Midbrain (tissue), 1 donor: ENCODE results near the gene IER2.
A peak's percentile ranks its signal among the peaks of the same experiment; 100 is the strongest.
"Not testable (repeated sequence)": the region's sequence is repeated elsewhere in the genome, so short reads cannot be mapped to it uniquely, and the experiment has no call there.

ENCODE experiments used
- DNase-seq: peaks from one replicate; lab custom pipeline; 2025; lab: John Stamatoyannopoulos, UW

The IER2 gene

DNA sequence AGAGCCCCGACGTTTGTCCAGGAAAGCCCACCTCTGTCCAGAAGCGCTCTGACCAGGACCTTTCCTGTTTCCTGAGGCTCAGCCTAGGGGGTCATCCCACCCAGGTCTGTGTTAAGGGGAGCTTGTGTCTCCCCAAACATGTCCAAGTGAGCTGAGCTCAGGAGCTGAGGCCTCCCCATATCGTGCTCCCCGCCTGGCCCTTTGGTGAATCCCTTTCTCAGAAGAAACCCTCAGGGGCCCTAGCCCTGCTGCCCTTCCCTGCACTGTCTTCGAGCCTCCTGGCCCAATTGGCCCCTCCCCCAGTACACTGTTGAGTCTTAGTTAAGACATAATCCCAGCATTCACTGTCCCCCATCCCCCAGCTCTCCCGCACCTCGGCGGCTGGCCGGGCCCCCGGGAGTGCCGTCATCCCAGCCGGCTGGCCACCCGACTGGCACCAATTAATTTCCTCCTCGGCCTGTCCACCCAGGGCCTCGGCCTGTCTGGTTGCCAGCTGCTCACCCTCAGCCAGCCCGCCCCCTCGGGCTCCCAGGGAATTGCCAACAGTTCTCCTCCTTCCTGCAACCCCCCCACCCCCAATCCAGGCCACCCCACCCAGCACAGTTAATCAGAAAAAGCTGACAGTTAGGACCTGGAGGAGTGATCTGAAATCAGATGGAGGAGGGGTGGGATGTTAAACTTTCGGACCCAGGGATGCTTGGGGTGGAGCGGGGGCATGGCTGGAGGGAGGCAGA lies 13.6 kb downstream of the IER2 start:
- DNase-seq = no peak

DNA sequence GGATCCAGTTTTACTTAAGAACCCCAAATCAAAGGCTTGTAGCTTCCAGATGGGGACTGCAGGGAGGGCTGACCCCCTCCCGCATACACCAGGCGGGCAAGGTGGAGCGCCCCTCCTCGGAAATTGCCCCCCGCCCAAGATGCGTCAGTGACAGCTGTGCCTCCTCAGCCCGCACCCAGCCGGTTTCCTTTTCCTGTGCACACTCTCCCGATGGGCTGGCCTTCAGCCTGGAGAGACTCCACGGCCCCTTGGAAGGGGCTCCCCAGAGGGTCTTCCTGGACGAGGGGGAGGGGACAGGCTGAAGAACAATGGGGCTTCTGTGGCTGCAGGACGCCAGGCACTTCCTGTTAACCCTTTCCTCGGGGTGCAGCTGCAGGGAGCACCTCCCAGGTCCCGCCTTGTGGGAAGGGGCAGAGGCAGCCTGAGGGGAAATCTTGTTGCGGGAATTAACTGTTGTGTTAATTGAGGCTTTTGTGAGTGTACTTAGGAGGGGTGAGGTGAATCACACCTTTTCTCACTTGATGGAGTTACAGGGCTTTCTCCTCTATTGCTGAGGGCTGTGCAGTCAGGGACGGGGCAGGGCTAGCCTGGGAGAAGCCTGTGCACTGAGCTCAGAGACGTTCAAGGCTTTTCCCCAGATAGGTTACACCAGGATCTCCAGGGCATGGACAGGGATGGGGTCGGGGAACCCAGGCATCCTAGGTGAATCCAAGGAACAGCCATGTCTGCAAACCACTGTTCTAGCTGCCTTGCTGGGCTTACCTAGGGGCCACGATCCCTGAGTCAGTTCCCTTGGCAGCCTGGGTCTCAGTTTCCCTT lies 14.3 kb downstream of the IER2 start:
- no peak for DNase-seq

DNA sequence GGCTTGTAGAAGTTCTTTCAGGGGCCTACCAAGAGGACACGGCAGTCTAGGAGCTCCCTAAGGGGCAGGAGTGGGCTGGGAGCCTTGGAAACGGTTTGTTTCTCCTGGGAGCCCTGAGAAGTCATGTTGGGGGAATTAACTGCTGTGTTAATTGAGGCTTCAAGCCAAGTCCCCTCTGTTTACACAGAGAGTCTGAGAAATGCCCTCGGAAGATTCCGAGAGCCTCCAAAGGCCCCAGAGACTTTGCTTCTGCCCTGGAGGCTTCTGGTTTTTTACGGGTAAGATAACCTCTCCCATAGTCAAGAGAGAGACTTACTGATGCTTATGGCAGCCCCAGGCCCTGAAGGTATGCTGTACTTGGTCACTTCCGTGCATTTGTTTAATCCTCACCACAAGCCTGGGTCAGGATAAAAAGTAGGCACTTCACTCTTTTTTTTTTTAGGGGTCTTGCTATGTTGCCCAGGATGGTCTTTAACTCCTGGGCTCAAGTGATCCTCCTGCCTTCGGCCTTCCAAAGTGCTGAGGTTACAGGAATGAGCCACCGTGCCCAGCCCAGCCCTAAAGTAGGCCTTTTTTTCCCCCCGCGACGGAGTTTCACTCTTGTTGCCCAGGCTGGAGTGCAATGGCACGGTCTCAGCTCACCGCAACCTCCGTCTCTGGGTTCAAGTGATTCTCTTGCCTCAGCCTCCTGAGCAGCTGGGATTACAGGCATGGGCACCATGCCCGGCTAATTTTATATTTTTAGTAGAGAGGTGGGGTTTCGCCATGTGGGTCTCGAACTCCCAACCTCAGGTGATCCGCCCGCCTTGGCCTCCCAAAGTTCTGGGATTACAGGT lies 15.2 kb downstream of the IER2 start:
- no peak for DNase-seq

- not testable (repeated sequence) for DNase-seq
These were observed 15.9 kb downstream of the IER2 start for GRCh38 chr19:13166151-13166550.

DNA sequence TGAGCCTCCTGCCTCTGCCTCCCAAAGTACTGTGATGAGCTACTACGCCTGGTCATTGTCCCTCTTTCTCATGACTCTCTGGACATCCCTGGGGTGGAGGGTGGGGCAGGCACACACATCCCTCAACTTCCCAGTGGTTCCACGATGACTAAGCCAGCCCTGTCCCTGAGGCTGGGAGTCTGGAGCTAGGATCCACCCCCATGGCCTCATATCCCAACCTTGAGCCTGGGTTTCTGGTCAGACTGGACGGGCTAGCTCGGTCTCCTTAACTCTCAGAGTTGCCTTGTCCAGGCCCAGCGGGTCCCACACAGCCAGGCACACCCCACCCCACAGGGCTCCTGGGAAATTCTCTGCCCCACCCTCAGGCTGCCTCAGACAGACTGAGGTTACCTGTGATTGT lies 19.6 kb downstream of the IER2 start:
- no peak for DNase-seq

DNA sequence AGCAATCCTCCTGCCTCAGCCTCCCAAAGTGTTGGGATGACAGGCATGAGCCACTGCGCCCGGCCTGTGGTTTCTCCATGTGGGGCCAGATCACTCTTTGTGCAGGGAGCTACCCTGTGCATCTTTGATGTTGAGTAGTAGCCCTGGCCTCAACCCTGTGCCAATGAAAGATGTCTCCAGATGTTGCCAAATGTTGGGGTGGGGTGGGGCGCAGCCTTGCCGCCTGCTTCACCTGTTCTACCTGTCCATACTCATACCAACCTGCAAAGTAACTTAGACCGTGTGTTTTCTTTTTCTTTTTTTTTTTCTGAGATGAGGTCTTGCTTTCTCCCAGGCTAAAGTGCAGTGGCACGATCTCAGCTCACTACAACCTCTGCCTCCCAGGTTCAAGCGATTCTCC lies 20.9 kb downstream of the IER2 start:
- no peak for DNase-seq

GRCh38 chr19:13172346-13173138 lies 22.3 kb downstream of the IER2 start:
- peak; percentile 32 for DNase-seq

- DNase-seq = no peak
These were observed 23.0 kb downstream of the IER2 start for GRCh38 chr19:13173139-13173737.

GRCh38 chr19:13176345-13176744 lies 26.1 kb downstream of the IER2 start:
- no peak for DNase-seq

DNA sequence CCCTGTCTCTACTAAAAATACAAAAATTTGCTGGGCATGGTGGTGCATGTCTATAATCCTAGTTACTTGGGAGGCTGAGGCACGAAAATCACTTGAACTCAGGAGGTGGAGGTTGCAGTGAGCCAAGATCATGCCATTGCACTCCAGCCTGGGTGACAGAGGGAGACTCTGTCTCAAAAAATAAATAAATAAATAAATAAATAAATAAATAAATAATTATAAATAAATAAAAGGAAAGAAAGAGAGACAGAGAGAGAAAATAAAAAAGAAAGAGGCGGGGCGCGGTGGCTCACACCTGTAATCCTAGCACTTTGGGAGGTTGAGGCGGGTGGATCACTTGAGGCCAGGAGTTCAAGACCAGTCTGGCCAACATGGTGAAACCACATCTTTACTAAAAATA lies 27.4 kb downstream of the IER2 start:
- DNase-seq = not testable (repeated sequence)

- not testable (repeated sequence) for DNase-seq
These were observed 28.1 kb downstream of the IER2 start for GRCh38 chr19:13178291-13178690.

DNA sequence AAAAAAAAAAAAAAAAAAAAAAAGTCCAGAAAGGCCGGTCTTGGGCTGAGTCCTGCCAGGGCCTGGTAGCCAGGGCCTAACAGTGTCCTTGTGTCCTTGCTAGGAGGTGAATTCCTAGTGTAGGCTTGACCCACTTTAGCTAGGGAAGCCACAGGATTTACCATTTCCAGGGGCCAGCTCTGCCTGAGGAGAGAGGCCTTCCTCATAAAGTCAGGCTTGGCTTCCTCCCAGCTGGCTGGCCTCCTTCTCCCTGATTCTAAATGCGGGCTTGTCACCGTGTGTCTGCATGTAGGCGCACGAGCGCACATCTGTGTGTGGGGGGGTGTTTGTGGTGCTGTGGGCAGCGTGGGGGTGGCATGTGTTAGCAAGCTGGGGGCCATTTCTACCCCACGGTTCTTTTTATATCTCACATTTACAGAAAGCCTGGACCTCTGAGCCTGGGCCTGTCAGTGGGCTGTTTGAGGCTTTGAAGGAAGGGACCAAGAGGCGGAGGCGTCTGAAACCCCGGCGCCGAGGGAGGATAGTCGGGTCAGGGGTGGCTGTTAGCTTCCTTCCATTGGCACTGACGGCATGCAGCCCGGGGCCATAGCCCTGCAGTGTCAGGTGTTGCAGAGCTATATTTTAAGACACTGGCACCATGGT lies 31.7 kb downstream of the IER2 start:
- peak; percentile 47 for DNase-seq

DNA sequence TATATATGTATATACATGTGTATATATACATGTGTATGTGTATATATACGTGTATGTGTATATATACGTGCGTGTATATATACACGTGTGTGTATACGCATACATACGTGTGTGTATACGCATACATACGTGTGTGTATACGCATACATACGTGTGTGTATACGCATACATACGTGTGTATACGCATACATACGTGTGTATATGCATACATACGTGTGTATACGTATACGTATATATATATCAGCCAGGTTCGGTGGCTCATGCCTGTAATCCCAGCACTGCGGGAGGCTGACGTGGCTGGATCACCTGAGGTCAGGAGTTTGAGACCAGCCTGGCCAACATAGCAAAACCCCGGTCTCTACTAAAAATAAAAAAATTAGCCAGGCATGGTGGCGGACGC lies 34.7 kb downstream of the IER2 start:
- DNase-seq = not testable (repeated sequence)

DNA sequence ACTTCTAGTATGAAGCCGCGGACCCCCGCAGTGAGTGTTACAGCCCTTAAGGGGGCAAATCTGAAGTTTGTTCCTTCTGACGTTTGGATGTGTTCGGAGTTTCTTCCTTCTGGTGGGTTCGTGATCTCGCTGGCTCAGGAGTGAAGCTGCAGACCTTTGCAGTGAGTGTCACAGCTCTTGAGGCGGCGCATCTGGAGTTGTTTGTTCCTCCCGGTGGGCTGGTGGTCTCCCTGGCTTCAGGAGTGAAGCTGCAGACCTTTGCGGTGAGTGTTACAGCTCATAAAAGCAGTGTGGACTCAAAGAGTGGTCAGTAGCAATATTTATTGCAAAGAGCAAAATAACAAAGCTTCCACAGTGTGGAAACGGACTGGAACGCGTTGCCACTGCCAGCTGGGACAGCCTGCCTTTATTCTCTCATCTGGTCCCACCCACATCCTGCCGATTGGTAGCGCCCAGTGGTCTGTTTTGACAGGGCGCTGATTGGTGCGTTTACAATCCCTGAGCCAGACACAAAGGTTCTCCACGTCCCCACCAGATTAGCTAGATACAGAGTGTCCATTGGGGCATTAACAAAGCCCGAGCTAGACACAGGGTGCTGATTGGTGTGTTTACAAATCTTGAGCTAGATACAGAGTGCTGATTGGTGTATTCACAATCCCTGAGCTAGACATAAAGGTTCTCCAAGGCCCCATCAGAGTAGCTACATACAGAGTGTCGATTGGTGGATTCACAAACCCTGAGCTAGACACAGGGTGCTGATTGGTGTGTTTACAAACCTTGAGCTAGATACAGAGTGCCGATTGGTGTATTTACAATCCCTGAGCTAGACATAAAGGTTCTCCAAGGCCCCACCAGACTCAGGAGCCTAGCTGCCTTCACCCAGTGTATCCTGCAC lies 35.8 kb downstream of the IER2 start:
- not testable (repeated sequence) for DNase-seq

GRCh38 chr19:13186688-13187087 lies 36.5 kb downstream of the IER2 start:
- DNase-seq = not testable (repeated sequence)

GRCh38 chr19:13187419-13187818 lies 37.2 kb downstream of the IER2 start:
- no peak for DNase-seq

DNA sequence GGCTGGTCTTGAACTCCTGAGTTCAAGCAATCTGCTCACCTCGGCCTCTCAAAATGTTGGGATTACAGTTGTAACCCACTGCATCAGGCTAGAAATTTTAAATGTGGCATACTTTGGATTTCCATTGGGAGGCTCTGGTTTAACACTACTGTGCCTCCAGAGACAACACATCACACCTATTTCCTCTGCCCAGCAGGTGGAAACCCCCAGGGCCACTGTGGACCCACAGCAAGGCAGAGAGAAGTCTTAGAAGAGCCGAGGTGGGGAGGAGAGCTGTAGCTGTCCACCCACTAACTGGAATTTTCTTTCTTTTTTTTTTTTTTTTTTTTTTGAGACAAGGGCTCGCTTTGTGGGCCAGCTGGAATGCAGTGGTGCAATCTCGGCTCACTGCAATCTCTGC lies 39.4 kb downstream of the IER2 start:
- no peak for DNase-seq

- no peak for DNase-seq
These were observed 40.8 kb downstream of the IER2 start for GRCh38 chr19:13190781-13191540.

- DNase-seq = no peak
These were observed 45.5 kb downstream of the IER2 start for GRCh38 chr19:13195678-13196077.
